GM06990 (cell line): Measurements from ENCODE around the gene TPO.

Experiments
- DNase-seq: peaks from one replicate; pipeline ENCODE4 v3.0.0-alpha.2; 2011; ENCODE audit not compliant: insufficient read length; ENCODE audit errors: extremely low read depth
- H3K27me3 ChIP-seq: replicated peaks from 2 replicates; pipeline ENCODE4 v1.6.0; 2011; ENCODE audit warnings: low read length; ENCODE audit not compliant: control insufficient read depth, insufficient read depth
- H3K36me3 ChIP-seq: 2 replicates; pipeline ENCODE4 v1.5.1; 2011; ENCODE audit warnings: low read length; ENCODE audit not compliant: control insufficient read depth, insufficient read depth
- H3K4me3 ChIP-seq: replicated peaks from 2 replicates; pipeline ENCODE4 v1.5.1; 2011; ENCODE audit warnings: low read depth, mild to moderate bottlenecking, control low read depth, low read length
- TF ChIP-seq, protein P1 (sequence below): IDR thresholded peaks from 2 replicates; pipeline ENCODE4 v1.5.1; 2011; ENCODE audit warnings: low read length, control low read depth, mild to moderate bottlenecking, inconsistent platforms; ENCODE audit not compliant: insufficient read depth, poor library complexity, severe bottlenecking

Gene TPO

GRCh38 chr2:1581965-1582625 lies 168.8 kb downstream of the TPO start:
- no peaks in the 10 kb centered on the region for H3K27me3 ChIP-seq
- no peaks in the 10 kb centered on the region for H3K36me3 ChIP-seq
- no peak for DNase-seq
- no peak overlapping the region for H3K4me3 ChIP-seq
- TF ChIP-seq, protein P1, sequence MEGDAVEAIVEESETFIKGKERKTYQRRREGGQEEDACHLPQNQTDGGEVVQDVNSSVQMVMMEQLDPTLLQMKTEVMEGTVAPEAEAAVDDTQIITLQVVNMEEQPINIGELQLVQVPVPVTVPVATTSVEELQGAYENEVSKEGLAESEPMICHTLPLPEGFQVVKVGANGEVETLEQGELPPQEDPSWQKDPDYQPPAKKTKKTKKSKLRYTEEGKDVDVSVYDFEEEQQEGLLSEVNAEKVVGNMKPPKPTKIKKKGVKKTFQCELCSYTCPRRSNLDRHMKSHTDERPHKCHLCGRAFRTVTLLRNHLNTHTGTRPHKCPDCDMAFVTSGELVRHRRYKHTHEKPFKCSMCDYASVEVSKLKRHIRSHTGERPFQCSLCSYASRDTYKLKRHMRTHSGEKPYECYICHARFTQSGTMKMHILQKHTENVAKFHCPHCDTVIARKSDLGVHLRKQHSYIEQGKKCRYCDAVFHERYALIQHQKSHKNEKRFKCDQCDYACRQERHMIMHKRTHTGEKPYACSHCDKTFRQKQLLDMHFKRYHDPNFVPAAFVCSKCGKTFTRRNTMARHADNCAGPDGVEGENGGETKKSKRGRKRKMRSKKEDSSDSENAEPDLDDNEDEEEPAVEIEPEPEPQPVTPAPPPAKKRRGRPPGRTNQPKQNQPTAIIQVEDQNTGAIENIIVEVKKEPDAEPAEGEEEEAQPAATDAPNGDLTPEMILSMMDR: no peak

DNA sequence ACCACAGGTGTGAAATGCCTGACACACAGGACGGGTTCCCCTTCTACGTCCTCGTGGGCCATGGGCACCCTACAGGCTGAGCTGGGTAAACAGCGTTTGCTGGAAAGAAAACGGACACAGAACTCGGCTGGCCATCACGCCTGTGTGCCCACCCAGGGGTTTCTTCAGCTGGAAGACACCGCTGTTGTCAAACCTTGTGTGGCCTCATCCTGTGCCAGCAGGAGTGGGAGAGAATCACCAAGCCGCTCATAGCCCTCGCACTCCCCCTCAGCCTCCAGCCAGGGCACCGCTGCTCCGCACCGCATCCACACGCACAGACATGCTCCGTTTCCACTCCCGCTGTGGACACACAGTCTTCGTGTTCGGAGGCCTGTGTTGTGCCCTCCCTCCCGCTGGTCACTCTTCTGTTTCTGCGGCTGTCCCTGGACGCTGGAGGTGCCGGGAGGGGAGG lies 169.7 kb downstream of the TPO start:
- no peaks in the 10 kb centered on the region for H3K27me3 ChIP-seq
- H3K36me3 ChIP-seq: no peaks in the 10 kb centered on the region
- no peak for DNase-seq
- TF ChIP-seq, protein P1: no peak
- no peak overlapping the region for H3K4me3 ChIP-seq

GRCh38 chr2:1584051-1584531 lies 170.8 kb downstream of the TPO start:
- TF ChIP-seq, protein P1: no peak
- no peak overlapping the region for H3K4me3 ChIP-seq
- H3K27me3 ChIP-seq: no peaks in the 10 kb centered on the region
- H3K36me3 ChIP-seq: no peaks in the 10 kb centered on the region
- DNase-seq: no peak

GRCh38 chr2:1584691-1585485 lies 171.6 kb downstream of the TPO start:
- no peak for DNase-seq
- TF ChIP-seq, protein P1: no peak
- H3K36me3 ChIP-seq: no peaks in the 10 kb centered on the region
- no peaks in the 10 kb centered on the region for H3K27me3 ChIP-seq
- H3K4me3 ChIP-seq: no peak overlapping the region

DNA sequence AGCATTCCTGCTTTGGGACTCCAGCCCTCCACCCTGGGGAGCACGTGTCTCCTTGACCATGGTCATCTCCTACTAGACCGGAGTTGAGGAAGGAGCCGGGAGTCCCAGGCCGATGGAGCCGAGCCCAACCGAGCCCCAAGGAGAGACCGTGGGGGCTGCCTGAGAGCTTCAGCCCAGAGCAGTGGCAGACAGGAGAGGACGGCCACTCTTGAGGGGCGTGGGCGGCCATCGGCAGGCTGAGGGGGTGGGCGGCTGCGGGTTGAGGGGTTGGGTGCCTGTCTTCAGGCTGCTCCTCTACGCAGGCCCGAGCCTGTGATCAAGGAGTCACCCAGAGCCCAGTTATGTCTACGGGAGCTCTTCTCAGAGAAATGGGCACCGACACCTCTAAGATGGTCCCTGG lies 172.4 kb downstream of the TPO start:
- no peak for DNase-seq
- H3K4me3 ChIP-seq: no peak overlapping the region
- H3K36me3 ChIP-seq: no peaks in the 10 kb centered on the region
- TF ChIP-seq, protein P1: no peak
- no peaks in the 10 kb centered on the region for H3K27me3 ChIP-seq
